H1 (cell line): ENCODE results near the gene OBP2B. TPM values are rescaled to one million over a fixed set of nuclear protein-coding genes. Genes with fewer than 3 reads are reported as not detected.
"Not testable (repeated sequence)": the region's sequence is repeated elsewhere in the genome, so short reads cannot be mapped to it uniquely, and the experiment has no call there.

Experiments used
- CTCF ChIA-PET: fragments of 300-600 bp; sonication (Branson Sonifier 250); formaldehyde crosslinking; loops from one replicate; lab custom pipeline; 2021; ENCODE audit not compliant: partially characterized antibody; lab: Charles Lee
- POLR2A ChIA-PET: fragments of 300-600 bp; sonication (Branson Sonifier 250); formaldehyde crosslinking; loops from one replicate; lab custom pipeline; 2021; ENCODE audit warnings: inconsistent platforms; ENCODE audit not compliant: partially characterized antibody; lab: Charles Lee
- DNase-seq, 2 experiments: peaks; one replicate each; pipeline versions ENCODE4 v3.0.0 to v3.0.0-alpha.2; 2010 to 2022; ENCODE audit warnings: low spot score in 2 of 2, low read depth in 1 of 2, mixed read lengths in 1 of 2
- FAIRE-seq: peaks from 2 replicates; lab custom pipeline; 2011; peaks lifted over from hg19 to GRCh38; lab: Jason Lieb, UNC
- H2AFZ ChIP-seq: 2 replicates; pipeline ENCODE4 v1.8.1; 2012; ENCODE audit warnings: low read length, inconsistent platforms
- H2AK5ac ChIP-seq: 2 replicates; pipeline ENCODE4 v1.6.1; 2013; ENCODE audit warnings: low read depth, low read length
- H2BK120ac ChIP-seq: replicated peaks from 2 replicates; pipeline ENCODE3; 2013; ENCODE audit warnings: low read depth, low read length, inconsistent platforms
- H2BK12ac ChIP-seq: 2 replicates; pipeline ENCODE4 v1.6.1; 2013; ENCODE audit warnings: low read depth, low read length
- H2BK15ac ChIP-seq: 2 replicates; pipeline ENCODE4 v1.6.1; 2013; ENCODE audit warnings: low read length
- H2BK20ac ChIP-seq: 2 replicates; pipeline ENCODE4 v1.6.1; 2013; ENCODE audit warnings: low read length
- H2BK5ac ChIP-seq: 2 replicates; pipeline ENCODE4 v1.6.1; 2013; ENCODE audit warnings: low read depth, low read length
- H3K14ac ChIP-seq: 2 replicates; pipeline ENCODE4 v1.6.1; 2013; ENCODE audit warnings: inconsistent platforms; ENCODE audit not compliant: insufficient read length
- H3K18ac ChIP-seq: 2 replicates; pipeline ENCODE4 v1.6.1; 2013; ENCODE audit warnings: low read length; ENCODE audit errors: extremely low read depth
- H3K23ac ChIP-seq: 2 replicates; pipeline ENCODE4 v1.6.1; 2013; ENCODE audit warnings: inconsistent platforms; ENCODE audit not compliant: insufficient read length
- H3K23me2 ChIP-seq: 2 replicates; pipeline ENCODE4 v1.6.1; 2013; ENCODE audit warnings: low read depth, low read length
- H3K27ac ChIP-seq: 2 replicates; pipeline ENCODE4 v1.6.1; 2011; ENCODE audit warnings: low read depth, low read length, inconsistent platforms
- H3K27me3 ChIP-seq, 4 experiments: replicated peaks in 1 of 4; 1 replicate in 1 of 4; 2 replicates in 3 of 4; pipeline versions ENCODE4 v1.6.1 to v1.8.1; 2011 to 2013; ENCODE audit warnings: low read length in 3 of 4, mild to moderate bottlenecking in 3 of 4, inconsistent platforms in 2 of 4, mixed read lengths in 2 of 4, moderate library complexity in 1 of 4; ENCODE audit not compliant: control insufficient read depth in 3 of 4, insufficient read depth in 3 of 4; ENCODE audit errors: extremely low read depth in 1 of 4
- H3K36me3 ChIP-seq, 4 experiments: 2 replicates each; pipeline versions ENCODE4 v1.6.1 to v1.8.1; 2011 to 2013; ENCODE audit warnings: mild to moderate bottlenecking in 4 of 4, low read length in 3 of 4, moderate library complexity in 2 of 4, control low read depth in 1 of 4, inconsistent platforms in 1 of 4; ENCODE audit not compliant: insufficient read depth in 4 of 4, control insufficient read depth in 2 of 4
- H3K4ac ChIP-seq: replicated peaks from 2 replicates; pipeline ENCODE3; 2013; ENCODE audit warnings: low read length, low read depth, mixed read lengths, inconsistent platforms; ENCODE audit not compliant: insufficient read length
- H3K4me1 ChIP-seq, 4 experiments: replicated peaks in 1 of 4; 1 replicate in 1 of 4; 2 replicates in 3 of 4; pipeline versions ENCODE4 v1.6.1 to v1.8.1; 2011 to 2013; ENCODE audit warnings: low read length in 3 of 4, inconsistent platforms in 2 of 4, mixed read lengths in 1 of 4; ENCODE audit not compliant: insufficient read depth in 4 of 4, control insufficient read depth in 3 of 4
- H3K4me2 ChIP-seq, 2 experiments: 2 replicates each; pipeline versions ENCODE4 v1.6.1 to v1.8.1; 2011 to 2013; ENCODE audit warnings: low read depth in 2 of 2, low read length in 2 of 2, control low read depth in 1 of 2, inconsistent platforms in 1 of 2, mild to moderate bottlenecking in 1 of 2; ENCODE audit not compliant: insufficient read depth in 1 of 2
- H3K4me3 ChIP-seq, 4 experiments: fragments of 200-600, 300-600 bp in 1 of 4; sonication (generic), shearing (Covaris generic), sonication (Bioruptor Twin) in 1 of 4; 2 replicates each; pipeline versions ENCODE4 v1.5.1 to v1.8.1; 2011 to 2016; ENCODE audit warnings: low read length in 4 of 4, low read depth in 3 of 4, control low read depth in 2 of 4, inconsistent platforms in 2 of 4, mild to moderate bottlenecking in 2 of 4, mixed read lengths in 1 of 4, moderate library complexity in 1 of 4; ENCODE audit not compliant: insufficient read depth in 2 of 4; ENCODE audit errors: extremely low read depth in 1 of 4
- H3K56ac ChIP-seq: replicated peaks from 2 replicates; pipeline ENCODE3; 2013; ENCODE audit warnings: low read depth, mild to moderate bottlenecking, mixed read lengths, low read length, inconsistent platforms; ENCODE audit not compliant: insufficient read length
- H3K79me1 ChIP-seq: 2 replicates; pipeline ENCODE4 v1.6.1; 2013; ENCODE audit warnings: low read depth, low read length, control low read depth
- H3K79me2 ChIP-seq, 2 experiments: 2 replicates each; pipeline versions ENCODE4 v1.6.1 to v1.8.1; 2012 to 2013; ENCODE audit warnings: low read length in 2 of 2, mild to moderate bottlenecking in 2 of 2, inconsistent platforms in 1 of 2; ENCODE audit not compliant: insufficient read depth in 2 of 2, control insufficient read depth in 1 of 2
- H3K9ac ChIP-seq, 4 experiments: replicated peaks in 1 of 4; 1 replicate in 1 of 4; 2 replicates in 3 of 4; pipeline versions ENCODE4 v1.6.1 to v1.8.1; 2011 to 2013; ENCODE audit warnings: low read depth in 3 of 4, low read length in 3 of 4, control low read depth in 2 of 4, mild to moderate bottlenecking in 2 of 4, moderate library complexity in 2 of 4, inconsistent platforms in 1 of 4; ENCODE audit errors: extremely low read depth in 1 of 4
- H3K9me3 ChIP-seq, 2 experiments: 2 replicates each; pipeline versions ENCODE4 v1.6.1 to v1.8.1; 2012 to 2013; ENCODE audit warnings: mild to moderate bottlenecking in 2 of 2, moderate library complexity in 2 of 2, control low read depth in 1 of 2, inconsistent platforms in 1 of 2, low read depth in 1 of 2, low read length in 1 of 2, mixed read lengths in 1 of 2; ENCODE audit not compliant: insufficient read depth in 2 of 2
- H4K20me1 ChIP-seq, 2 experiments: replicated peaks in 1 of 2; 2 replicates each; pipeline versions ENCODE3 to v1.8.1; 2011 to 2013; ENCODE audit warnings: inconsistent platforms in 2 of 2, low read length in 2 of 2, mild to moderate bottlenecking in 1 of 2; ENCODE audit not compliant: insufficient read depth in 2 of 2, control insufficient read depth in 1 of 2
- H4K5ac ChIP-seq: 2 replicates; pipeline ENCODE4 v1.6.1; 2013; ENCODE audit warnings: low read length, low read depth, mixed read lengths, inconsistent platforms; ENCODE audit not compliant: insufficient read length
- H4K8ac ChIP-seq: 2 replicates; pipeline ENCODE4 v1.8.0; 2013; ENCODE audit warnings: mild to moderate bottlenecking, moderate library complexity, low read length, inconsistent platforms; ENCODE audit not compliant: insufficient read depth; ENCODE audit errors: extremely low read depth
- H4K91ac ChIP-seq: replicated peaks from 2 replicates; pipeline ENCODE3; 2013; ENCODE audit warnings: low read length, mixed read lengths, inconsistent platforms; ENCODE audit not compliant: insufficient read length
- EGR1 ChIP-seq: IDR thresholded peaks from 2 replicates; pipeline ENCODE4 v1.6.1; 2011; ENCODE audit warnings: low read depth, low read length, borderline replicate concordance
- HDAC2 ChIP-seq, 2 experiments: fragments of 300-600 bp in 1 of 2; sonication (generic) in 1 of 2; IDR thresholded peaks; 2 replicates each; pipeline ENCODE4 v1.6.1; 2011 to 2012; ENCODE audit warnings: low read depth in 2 of 2, low read length in 2 of 2, mild to moderate bottlenecking in 2 of 2, moderate library complexity in 2 of 2, borderline replicate concordance in 1 of 2, inconsistent platforms in 1 of 2
- MAFK ChIP-seq: IDR thresholded peaks from 2 replicates; pipeline ENCODE4 v1.6.1; 2012; ENCODE audit warnings: low read depth, mild to moderate bottlenecking, improper control_type of control experiment, low read length
- RXRA ChIP-seq: IDR thresholded peaks from 2 replicates; pipeline ENCODE4 v1.6.1; 2011; ENCODE audit warnings: low read depth, mild to moderate bottlenecking, low read length, moderate library complexity; ENCODE audit not compliant: insufficient read depth
- WGBS, 2 experiments: shearing (Covaris generic) in 1 of 2; methylation state at CpG; one replicate each; pipeline versions ENCODE4 v1.1.6 to v1.1.7; 2013 to 2015; ENCODE audit warnings: low lambda C conversion rate in 2 of 2, mixed read lengths in 2 of 2, inconsistent platforms in 1 of 2, low coverage in 1 of 2, missing lambda C conversion rate in 1 of 2; ENCODE audit not compliant: insufficient replicate concordance in 2 of 2, insufficient coverage in 1 of 2, insufficient read length in 1 of 2; ENCODE audit errors: extremely low coverage in 1 of 2, missing lambda C conversion rate in 1 of 2; 5-methylcytosine and 5-hydroxymethylcytosine counted together
- polyA plus RNA-seq, 7 experiments: library from polyadenylated mRNA; depleted of rRNA in 3 of 7; stranded (reverse) in 5 of 7; unstranded in 2 of 7; fragments of >200 nt in 5 of 7; fragments of 200-250 nt in 2 of 7; gene quantifications; 1 replicate in 5 of 7; 2 replicates in 1 of 7; 4 replicates in 1 of 7; pipeline versions ENCODE4 v1.2.1 to v1.2.3, GENCODE V29; 2011 to 2013; ENCODE audit warnings: missing spikeins in 2 of 7, mixed read lengths in 2 of 7
- total RNA-seq: library from RNA; stranded (reverse); fragmentation: NEBNext Ultra II Directional; extraction: Animal tissue kit (Norgen Biotek cat#: 25700); gene quantifications from 2 replicates; pipeline ENCODE4 v1.2.1, GENCODE V29; 2021

The OBP2B gene
- total and polyA plus RNA-seq, 2 of the 8 experiments (the other 6 are each of a cell fraction or from before 2014, with no cell fraction given) = not detected

- TF ChIP-seq HDAC2 (IDR thresholded peaks at IDR 0.05; ENCODE audit: borderline replicate concordance in 1 of 2, low read depth in 2 of 2, low read length in 2 of 2) = no peak
- no peak for TF ChIP-seq MAFK
- no peak for TF ChIP-seq EGR1
- TF ChIP-seq RXRA = no peak
- TF ChIP-seq, all 59 proteins: peak for 0
Observed at GRCh38 chr9:133210202-133210532, 1.1 kb upstream of the OBP2B start (continued).

- H3K79me1 ChIP-seq, H2AFZ ChIP-seq, H3K79me2 ChIP-seq, CTCF ChIA-PET, H2BK12ac ChIP-seq, H3K4me1 ChIP-seq, H2BK5ac ChIP-seq, H3K56ac ChIP-seq, DNase-seq, H4K5ac ChIP-seq, H3K23me2 ChIP-seq, H3K4me3 ChIP-seq, H3K36me3 ChIP-seq, H4K91ac ChIP-seq, FAIRE-seq, H2BK20ac ChIP-seq, H4K8ac ChIP-seq, H2BK120ac ChIP-seq, POLR2A ChIA-PET, H3K4ac ChIP-seq, H3K27ac ChIP-seq, H3K4me2 ChIP-seq, H3K23ac ChIP-seq, H2AK5ac ChIP-seq, H3K14ac ChIP-seq, H3K18ac ChIP-seq, H2BK15ac ChIP-seq, H4K20me1 ChIP-seq, H3K9me3 ChIP-seq, H3K9ac ChIP-seq: not testable (repeated sequence)
- 83% methylated on average over 25 of the region's 29 CpGs; no CpG with 5 or more reads in 1 of the 2 experiments for WGBS, 2 experiments
- H3K27me3 ChIP-seq = peaks cover 10 to 42% (median 35%) of the 10 kb centered on the region in 4 experiments
Observed at GRCh38 chr9:133209327-133210201, 514 bp upstream of the OBP2B start.
